Measurements from ENCODE around the gene HRAS.
A peak's percentile ranks its signal among the peaks of the same experiment; 100 is the strongest.
"Not testable (repeated sequence)": the region's sequence is repeated elsewhere in the genome, so short reads cannot be mapped to it uniquely, and the experiment has no call there.

HRAS gene

DNA sequence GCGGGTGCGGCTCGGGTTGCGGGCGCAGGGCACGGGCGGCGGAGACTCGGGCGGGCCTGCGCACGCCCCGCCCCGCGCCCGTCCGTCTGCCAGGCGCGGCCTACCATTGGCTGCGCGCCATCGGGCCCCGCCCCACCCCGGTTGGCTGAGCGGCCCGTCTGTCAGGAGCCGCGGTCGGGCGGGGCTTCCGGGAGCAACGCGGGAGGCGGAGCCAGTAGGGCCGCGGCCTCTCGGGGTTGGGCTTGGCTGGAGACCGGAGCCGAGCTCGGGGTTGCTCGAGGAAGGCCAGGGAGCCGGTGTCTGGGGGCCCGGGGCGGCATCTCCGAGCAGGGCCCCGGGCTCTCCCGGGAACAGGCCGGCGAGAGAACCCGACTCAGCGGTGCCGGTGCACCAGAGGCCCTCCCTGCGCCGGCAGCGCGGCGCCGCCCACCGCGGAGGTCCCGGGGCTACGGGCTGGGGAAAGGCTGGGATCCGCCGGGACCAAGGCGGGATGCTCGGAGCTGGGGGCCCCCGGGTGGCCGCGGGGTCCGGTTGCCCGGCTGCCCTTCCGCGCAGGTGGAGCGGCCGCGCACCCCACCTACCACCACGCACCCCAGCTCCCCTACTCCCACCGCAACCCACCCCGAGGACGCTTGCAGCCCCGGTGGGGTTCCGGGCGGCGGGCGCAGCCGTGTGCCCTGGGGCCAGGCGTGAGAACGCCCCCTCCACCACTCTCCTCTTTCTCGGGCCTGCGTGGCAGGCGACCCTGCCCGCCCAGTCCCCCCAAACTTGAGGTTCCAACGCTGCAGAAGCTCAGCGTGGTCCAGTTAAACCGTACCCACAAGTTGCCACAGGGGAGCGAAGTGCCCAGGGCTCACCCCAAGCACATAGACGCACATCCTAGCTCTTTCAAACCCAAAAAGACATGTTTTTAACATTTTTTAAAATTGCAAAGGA lies at the start of gene HRAS:
HRAS (minus strand) TSS at position 58 of the 936 bp plus-strand sequence.
- peak; percentile 94 for DNase-seq

DNA sequence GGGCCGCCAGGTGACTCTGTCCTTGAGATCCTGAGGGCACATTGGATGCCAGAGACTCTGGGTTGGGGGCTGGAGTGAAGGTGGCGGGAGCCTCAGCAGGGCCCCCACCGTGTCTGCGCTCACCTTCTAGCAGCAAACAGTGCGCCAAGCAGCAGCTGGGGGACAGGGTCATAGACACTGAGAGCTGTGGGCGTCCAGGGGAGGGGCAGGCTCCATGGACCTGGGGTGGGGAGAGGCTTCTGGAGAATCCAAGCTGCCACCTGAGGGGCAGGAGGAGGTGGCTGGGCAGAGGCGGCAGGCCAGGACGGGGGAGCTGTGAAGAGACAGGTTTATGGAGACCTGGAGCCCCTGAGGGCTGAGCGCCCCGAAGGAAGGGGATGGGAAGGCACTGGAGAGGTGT lies 48.9 kb upstream of the HRAS start:
- no peak for DNase-seq

- DNase-seq: no peak
These were observed 46.4 kb upstream of the HRAS start for GRCh38 chr11:581752-582151.

- no peak for DNase-seq
These were observed 46.0 kb upstream of the HRAS start for GRCh38 chr11:581342-581741.

- DNase-seq: no peak
These were observed 44.6 kb upstream of the HRAS start for GRCh38 chr11:579830-580601.

DNA sequence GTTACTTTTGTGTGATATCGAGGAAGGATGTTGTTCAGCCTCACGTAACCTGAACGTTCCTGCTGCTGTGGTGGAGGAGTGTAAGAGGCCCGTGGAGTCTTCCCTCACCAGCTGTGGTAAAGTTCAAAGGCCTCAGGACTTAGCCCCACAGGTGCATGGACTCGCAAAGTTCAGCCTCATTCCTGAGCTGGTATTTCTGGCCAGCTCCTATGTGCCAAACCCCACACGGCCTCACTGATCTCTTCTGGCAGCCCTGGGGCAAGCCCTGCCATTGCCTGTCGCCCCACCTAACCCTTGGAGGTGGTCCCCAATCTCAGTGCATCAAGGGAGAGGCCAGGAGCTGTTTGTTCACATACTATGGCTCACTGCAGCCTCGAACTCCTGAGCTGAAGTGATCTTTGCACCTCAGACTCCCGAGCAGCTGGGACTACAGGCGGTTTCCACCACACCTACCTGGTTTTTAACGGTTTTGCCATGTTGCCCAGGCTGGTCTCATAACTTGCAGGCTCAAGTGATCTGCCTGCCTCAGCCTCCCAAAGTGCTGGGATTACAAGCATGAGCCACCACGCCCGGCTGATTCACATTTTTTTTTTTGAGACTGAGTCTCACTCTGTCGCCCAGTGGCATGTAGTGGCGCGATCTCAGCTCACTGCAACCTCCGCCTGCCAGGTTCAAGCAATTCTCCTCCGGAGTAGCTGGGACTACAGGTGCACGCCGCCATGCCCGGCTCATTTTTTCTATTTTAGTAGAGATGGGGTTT lies 43.1 kb upstream of the HRAS start:
- DNase-seq: no peak

DNA sequence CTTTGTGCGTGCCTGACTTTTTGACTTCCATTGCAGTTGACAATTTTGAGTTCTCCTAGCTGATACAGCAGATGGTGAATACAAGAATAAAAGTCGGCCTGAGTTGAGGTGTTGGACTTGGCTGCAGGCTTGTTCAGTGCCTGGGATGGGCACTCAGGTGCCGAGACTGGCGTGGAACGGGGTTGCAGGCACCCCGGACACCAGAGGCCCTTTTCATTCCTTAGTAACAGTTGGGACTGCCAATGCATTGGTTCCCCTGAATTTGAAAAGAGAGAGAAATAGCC lies 42.2 kb upstream of the HRAS start:
- DNase-seq: no peak

GRCh38 chr11:576811-577610 lies 41.6 kb upstream of the HRAS start:
- no peak for DNase-seq

DNA sequence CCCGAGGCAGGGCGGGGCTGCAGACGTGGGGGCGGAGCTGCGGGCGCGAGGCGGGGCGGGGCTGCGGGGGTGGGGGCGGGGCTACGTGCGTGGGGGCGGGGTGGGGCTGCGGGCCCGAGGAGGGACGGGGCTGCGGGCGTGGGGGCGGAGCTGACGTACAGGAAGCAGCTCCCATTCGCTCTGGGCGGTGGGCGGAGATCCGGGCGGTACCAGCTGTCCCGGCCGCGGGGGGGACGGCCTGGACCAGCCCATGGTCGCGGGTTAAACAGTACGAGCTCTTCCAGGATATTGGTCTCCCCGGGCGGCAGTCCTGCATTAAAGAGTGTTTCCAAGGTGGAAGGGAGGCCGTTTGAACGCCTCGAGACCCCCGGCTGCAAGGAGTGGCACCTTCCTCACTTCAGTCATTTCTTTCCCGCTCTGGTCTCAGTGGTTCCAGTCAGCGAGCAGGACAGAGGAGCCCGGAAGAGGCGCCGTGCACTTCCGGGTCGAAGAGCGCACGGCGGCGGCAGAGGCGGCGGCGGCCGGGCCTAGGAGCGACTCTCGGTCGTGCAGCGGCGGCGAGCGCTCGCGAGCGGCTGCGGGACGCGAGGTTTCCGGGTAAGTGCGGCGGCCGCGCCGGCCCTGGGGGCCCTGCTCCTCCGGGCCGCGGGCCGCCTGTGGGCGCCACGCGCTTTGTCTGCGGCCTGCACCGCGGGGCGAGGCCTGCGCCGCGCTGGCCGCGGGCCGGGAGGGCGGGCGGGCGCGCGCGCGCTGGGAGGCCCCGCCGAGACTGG lies 40.8 kb upstream of the HRAS start, which contains the start of gene PHRF1:
PHRF1 (plus strand) TSS at position 475 of the 773 bp plus-strand sequence. CDS start 5,043 bp downstream, outside the sequence.
- peak; percentile 91 for DNase-seq

- peak; percentile 80 for DNase-seq
These were observed 40.1 kb upstream of the HRAS start for GRCh38 chr11:575313-575995.

GRCh38 chr11:574632-575312 lies 39.4 kb upstream of the HRAS start:
- DNase-seq: no peak

- not testable (repeated sequence) for DNase-seq
These were observed 38.7 kb upstream of the HRAS start for GRCh38 chr11:574031-574570.

- no peak for DNase-seq
These were observed 37.9 kb upstream of the HRAS start for GRCh38 chr11:573146-573759.

DNA sequence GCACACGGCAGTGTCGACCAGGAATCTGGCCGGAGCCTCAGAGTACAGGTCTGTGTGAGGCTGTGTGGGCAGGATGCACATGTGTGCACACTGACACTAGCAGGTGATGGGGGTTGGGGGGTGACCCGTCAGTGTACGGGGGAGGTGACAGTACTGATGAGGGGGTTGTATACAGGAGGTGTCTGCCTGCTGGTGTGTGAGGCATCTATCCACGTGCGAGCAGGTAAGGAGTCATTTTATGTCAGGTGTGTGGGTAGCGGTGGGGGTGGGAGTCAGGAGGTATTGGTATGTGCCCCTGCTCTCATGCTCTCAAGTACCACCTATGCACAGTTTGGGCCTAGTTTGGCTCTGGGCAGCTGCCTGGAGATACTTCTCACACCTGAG lies 36.4 kb upstream of the HRAS start:
- no peak for DNase-seq

- no peak for DNase-seq
These were observed 33.9 kb upstream of the HRAS start for GRCh38 chr11:569158-569885.

- DNase-seq: peak; percentile 93
These were observed 33.2 kb upstream of the HRAS start for GRCh38 chr11:568306-569157.

DNA sequence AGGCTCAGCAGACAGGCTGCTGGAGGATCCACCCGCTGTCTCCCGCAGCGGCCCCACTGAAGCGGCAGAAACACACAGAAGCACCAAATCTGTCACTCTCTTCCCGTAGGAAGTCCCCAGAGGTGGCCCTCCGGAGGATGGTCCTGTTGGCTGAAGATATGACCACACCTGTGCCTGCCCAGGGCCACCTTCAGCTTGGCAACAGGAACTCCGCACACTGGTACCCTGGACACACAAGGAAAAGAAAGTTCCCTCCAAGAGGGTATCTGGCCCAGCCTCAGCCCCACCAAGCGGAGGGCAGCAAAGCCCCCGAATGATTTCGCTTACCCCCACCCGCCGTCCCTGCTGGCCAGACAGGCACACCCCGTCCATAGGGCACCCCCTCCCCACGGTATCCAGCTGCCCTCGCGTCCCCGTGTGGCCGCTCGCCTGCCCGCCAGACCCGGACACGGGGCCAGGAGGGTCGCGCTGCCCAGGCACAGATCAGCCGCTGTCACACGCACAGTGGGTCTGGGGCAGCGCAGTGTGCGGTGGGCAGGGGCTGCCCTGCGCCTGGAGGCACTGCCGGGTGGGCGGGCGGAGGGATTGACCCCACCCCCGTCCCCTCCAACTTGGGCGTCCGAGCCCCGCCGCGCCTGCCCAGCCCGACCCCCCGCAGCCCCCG lies 32.4 kb upstream of the HRAS start:
- DNase-seq: no peak

All from RPMI8226 (cell line).